Common myeloid progenitor, CD34-positive (primary cell): ENCODE data around the gene TBC1D4.

ENCODE experiments used
- CTCF ChIA-PET: fragments of 350-600 bp; sonication (Branson Sonifier 250); formaldehyde crosslinking; loops from one replicate; lab custom pipeline; 2021; ENCODE audit warnings: antibody characterized with exemption; lab: Charles Lee
- POLR2A ChIA-PET: fragments of 350-600 bp; sonication (Branson Sonifier 250); formaldehyde crosslinking; loops from one replicate; lab custom pipeline; 2021; ENCODE audit warnings: antibody characterized with exemption; lab: Charles Lee
- DNase-seq, 3 donors: peaks; one replicate each; pipeline versions ENCODE4 v3.0.0 to v3.0.0-alpha.2; 2013
- H3K27ac ChIP-seq, 2 experiments: 1 replicate in 1 of 2; 2 replicates in 1 of 2; pipeline ENCODE4 v1.7.0; 2013; ENCODE audit warnings: inconsistent platforms in 2 of 2, low read length in 2 of 2, mild to moderate bottlenecking in 2 of 2, low read depth in 1 of 2, moderate library complexity in 1 of 2; ENCODE audit not compliant: severe bottlenecking in 2 of 2, insufficient read depth in 1 of 2, poor library complexity in 1 of 2
- H3K27me3 ChIP-seq, 5 experiments: replicated peaks in 2 of 5; 1 replicate in 3 of 5; 2 replicates in 2 of 5; pipeline versions ENCODE4 v1.6.1 to v1.7.0; 2013; ENCODE audit warnings: low read length in 4 of 5, mild to moderate bottlenecking in 2 of 5, moderate library complexity in 2 of 5, inconsistent platforms in 1 of 5; ENCODE audit not compliant: insufficient read depth in 5 of 5, control insufficient read depth in 4 of 5
- H3K36me3 ChIP-seq, 4 experiments: 1 replicate in 2 of 4; 2 replicates in 2 of 4; pipeline versions ENCODE4 v1.6.1 to v1.7.0; 2013; ENCODE audit warnings: low read length in 3 of 4, control low read depth in 1 of 4, mild to moderate bottlenecking in 1 of 4; ENCODE audit not compliant: control insufficient read depth in 4 of 4, insufficient read depth in 4 of 4
- H3K4me1 ChIP-seq, 4 experiments: 1 replicate in 3 of 4; 2 replicates in 1 of 4; pipeline versions ENCODE4 v1.6.1 to v1.7.1; 2013; ENCODE audit warnings: low read length in 3 of 4, mild to moderate bottlenecking in 3 of 4, control low read depth in 1 of 4, inconsistent platforms in 1 of 4, moderate library complexity in 1 of 4; ENCODE audit not compliant: control insufficient read depth in 4 of 4, insufficient read depth in 4 of 4; ENCODE audit errors: control extremely low read depth in 1 of 4
- H3K4me3 ChIP-seq, 7 experiments: 1 replicate in 4 of 7; 2 replicates in 3 of 7; pipeline versions ENCODE4 v1.5.1 to v1.7.0; 2013; ENCODE audit warnings: mild to moderate bottlenecking in 7 of 7, low read length in 6 of 7, moderate library complexity in 6 of 7, inconsistent platforms in 2 of 7, low read depth in 2 of 7, control low read depth in 1 of 7; ENCODE audit not compliant: insufficient read depth in 4 of 7, control insufficient read depth in 1 of 7; ENCODE audit errors: extremely low read depth in 1 of 7
- H3K9me3 ChIP-seq, 5 experiments: 1 replicate in 4 of 5; 2 replicates in 1 of 5; pipeline versions ENCODE4 v1.6.1 to v1.7.1; 2013; ENCODE audit warnings: low read length in 4 of 5, mild to moderate bottlenecking in 2 of 5, inconsistent platforms in 1 of 5, low read depth in 1 of 5, moderate library complexity in 1 of 5; ENCODE audit not compliant: control insufficient read depth in 4 of 5, insufficient read depth in 2 of 5; ENCODE audit errors: control extremely low read depth in 1 of 5
- WGBS: methylation state at CpG from one replicate; pipeline ENCODE4 v1.1.5; 2013; ENCODE audit not compliant: insufficient coverage; 5-methylcytosine and 5-hydroxymethylcytosine counted together

The TBC1D4 gene

DNA sequence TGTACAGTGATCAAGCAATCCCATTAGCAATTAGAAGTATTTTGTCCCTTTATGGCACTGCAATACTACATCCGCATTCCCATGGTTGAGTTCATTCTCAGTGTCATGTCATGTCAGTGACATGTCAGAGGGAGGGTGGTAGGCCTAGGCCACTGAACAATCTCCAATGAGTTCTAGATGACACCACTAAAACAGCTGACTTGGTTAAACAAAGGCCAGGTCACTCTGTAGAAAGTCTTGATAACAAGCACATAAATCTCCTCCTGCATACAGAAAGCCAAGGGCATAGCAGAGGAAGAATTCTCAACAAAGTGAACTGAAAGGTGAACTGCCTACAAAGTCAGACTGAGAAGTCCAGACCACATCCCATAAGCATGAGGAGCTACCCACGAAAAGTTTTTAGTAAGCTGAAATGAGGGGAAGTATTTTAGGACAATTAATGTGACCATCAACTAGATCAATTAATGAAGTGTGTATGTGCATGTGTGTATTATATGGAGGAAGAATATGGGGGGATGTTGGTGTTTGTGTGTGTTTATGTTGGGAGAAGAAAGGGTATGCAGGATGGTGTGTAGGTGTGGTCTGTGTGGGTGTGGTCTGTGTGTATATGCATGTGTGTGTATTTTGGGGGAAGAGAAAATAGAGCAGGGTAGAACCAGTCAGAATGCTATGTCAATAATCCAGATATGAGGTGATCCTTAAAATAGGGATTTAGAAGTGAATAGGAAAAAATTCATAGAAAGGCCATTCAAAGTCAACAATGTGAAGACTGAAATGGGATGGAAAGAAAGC is 67.7 kb downstream of the TBC1D4 start:
- no peak overlapping the region for H3K27ac ChIP-seq
- DNase-seq = no peak
- H3K27me3 ChIP-seq = no peaks in the 10 kb centered on the region
- peaks cover 0 to 19% (median 1%) of the 10 kb centered on the region in 4 experiments for H3K4me1 ChIP-seq
- ChIA-PET POLR2A (no interaction called here), CTCF (no interaction called here)
- H3K4me3 ChIP-seq = no peak overlapping the region
- no peaks in the 10 kb centered on the region for H3K9me3 ChIP-seq
- 88% methylated on average over 2 of the region's 2 CpGs for WGBS
- H3K36me3 ChIP-seq = no peaks in the 10 kb centered on the region

DNA sequence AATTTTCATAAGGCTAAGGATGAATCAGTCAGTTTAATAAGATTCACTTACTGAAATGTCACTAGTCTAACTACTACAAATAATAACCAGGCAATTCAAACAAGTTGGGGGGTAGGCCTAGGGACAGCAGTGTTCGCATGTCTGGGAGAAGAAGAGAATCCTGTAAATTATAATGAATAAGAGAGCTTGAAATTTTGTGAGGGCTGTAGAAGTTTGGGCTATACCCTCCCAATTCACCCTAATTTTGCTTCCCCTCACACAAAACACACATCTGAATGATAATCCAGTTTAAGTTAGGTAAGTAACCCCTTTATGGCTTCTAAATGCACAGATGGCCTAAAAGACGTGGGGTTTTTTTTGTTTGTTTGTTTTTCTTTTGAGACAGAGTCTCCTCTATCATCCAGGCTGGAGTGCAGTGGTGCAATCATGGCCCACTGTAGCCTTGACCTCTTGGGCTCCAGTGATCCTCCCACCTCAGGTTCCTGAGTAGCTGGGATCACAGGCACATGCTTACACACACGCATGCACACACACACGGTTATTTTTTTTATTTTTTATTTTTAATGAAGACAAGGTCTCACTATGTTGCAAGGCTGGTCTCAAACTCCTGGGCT is 69.9 kb downstream of the TBC1D4 start:
- Histone ChIP-seq H3K36me3 (no peaks in the 10 kb centered on the region), H3K27ac (no peak overlapping the region), H3K4me3 (no peak overlapping the region), H3K4me1 (peaks cover 0 to 16% (median 1%) of the 10 kb centered on the region in 4 experiments), H3K27me3 (no peaks in the 10 kb centered on the region), H3K9me3 (peaks cover 0 to 3% (median 0%) of the 10 kb centered on the region in 5 experiments)
- POLR2A ChIA-PET = no interaction called here
- CTCF ChIA-PET = interaction anchor here (0.7 kb wide), 1 partner anchor 73 kb away, joined by 3 read pairs; no protein-coding TSS in a partner anchor
- no peak for DNase-seq
- 100% methylated on average over 1 of the region's 4 CpGs for WGBS

DNA sequence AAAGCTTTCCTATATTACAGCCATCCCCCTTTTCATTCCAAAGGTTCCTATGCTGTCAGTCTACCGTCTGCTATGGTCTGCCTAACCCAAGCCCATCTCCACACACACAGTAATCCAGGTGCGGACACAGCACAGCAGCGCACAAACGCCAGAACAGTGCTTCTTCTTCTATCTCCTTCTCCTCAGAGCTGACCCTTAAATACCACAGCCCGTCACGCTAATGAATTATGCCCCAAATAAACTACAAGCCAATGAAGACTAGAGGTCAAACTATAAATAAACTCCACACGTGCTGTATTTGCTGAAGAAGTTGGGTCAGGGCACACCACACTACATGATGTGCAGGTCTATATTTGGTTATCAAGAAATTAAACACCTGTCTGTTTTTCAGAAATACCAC is 71.8 kb downstream of the TBC1D4 start:
- POLR2A ChIA-PET = no interaction called here
- Histone ChIP-seq H3K27me3 (no peaks in the 10 kb centered on the region), H3K9me3 (peaks cover 0 to 3% (median 0%) of the 10 kb centered on the region in 5 experiments), H3K27ac (no peak overlapping the region), H3K36me3 (no peaks in the 10 kb centered on the region), H3K4me3 (no peak overlapping the region), H3K4me1 (no peaks in the 10 kb centered on the region)
- CTCF ChIA-PET = no interaction called here
- 93% methylated on average over 2 of the region's 7 CpGs for WGBS
- DNase-seq = no peak

DNA sequence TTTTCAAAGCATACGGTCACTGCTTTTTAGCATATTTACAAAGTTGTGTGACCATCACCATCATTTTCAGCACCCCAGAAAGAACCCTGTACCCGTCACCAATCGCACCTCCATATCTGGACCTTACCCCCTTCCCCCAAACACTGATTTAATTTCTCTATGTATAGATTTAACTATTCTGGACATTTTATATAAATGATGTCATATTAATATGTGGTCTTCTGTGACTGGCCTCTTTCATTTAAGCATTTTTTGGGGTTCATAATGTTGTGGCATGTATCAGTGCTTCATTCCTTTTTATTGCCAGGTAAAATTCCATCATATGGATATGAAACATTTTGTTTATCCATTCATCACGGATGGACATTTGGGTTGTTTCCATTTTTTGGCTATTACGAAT is 74.0 kb downstream of the TBC1D4 start:
- Histone ChIP-seq H3K9me3 (peaks cover 0 to 3% (median 0%) of the 10 kb centered on the region in 5 experiments), H3K27me3 (no peaks in the 10 kb centered on the region), H3K36me3 (no peaks in the 10 kb centered on the region), H3K27ac (no peak overlapping the region), H3K4me1 (no peaks in the 10 kb centered on the region), H3K4me3 (no peak overlapping the region)
- no peak for DNase-seq
- CTCF ChIA-PET = no interaction called here
- 100% methylated on average over 1 of the region's 5 CpGs for WGBS
- POLR2A ChIA-PET = no interaction called here

DNA sequence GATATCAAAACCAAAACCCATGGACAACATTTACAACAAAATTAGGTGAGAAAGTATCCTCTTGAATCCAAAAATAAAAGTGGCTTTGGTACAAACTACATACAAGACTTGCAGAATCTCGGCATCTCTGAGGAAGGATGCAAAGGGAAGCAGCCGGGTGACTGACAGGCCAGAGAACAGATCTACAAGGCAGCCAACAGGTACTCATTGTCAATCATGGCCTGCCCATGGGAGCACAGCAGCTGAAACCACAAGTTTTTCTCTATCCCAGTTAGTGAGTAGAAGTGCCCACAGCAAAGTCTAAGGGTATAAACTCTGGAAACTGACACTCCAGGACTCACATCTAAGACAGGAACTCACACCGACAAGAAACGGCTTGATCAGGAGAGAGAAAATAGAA is 74.5 kb downstream of the TBC1D4 start:
- no peaks in the 10 kb centered on the region for H3K4me1 ChIP-seq
- ChIA-PET POLR2A (no interaction called here), CTCF (no interaction called here)
- no peak overlapping the region for H3K27ac ChIP-seq
- no peaks in the 10 kb centered on the region for H3K27me3 ChIP-seq
- 100% methylated on average over 2 of the region's 4 CpGs for WGBS
- no peak for DNase-seq
- H3K36me3 ChIP-seq = no peaks in the 10 kb centered on the region
- H3K9me3 ChIP-seq = peaks cover 0 to 3% (median 0%) of the 10 kb centered on the region in 5 experiments
- H3K4me3 ChIP-seq = no peak overlapping the region

DNA sequence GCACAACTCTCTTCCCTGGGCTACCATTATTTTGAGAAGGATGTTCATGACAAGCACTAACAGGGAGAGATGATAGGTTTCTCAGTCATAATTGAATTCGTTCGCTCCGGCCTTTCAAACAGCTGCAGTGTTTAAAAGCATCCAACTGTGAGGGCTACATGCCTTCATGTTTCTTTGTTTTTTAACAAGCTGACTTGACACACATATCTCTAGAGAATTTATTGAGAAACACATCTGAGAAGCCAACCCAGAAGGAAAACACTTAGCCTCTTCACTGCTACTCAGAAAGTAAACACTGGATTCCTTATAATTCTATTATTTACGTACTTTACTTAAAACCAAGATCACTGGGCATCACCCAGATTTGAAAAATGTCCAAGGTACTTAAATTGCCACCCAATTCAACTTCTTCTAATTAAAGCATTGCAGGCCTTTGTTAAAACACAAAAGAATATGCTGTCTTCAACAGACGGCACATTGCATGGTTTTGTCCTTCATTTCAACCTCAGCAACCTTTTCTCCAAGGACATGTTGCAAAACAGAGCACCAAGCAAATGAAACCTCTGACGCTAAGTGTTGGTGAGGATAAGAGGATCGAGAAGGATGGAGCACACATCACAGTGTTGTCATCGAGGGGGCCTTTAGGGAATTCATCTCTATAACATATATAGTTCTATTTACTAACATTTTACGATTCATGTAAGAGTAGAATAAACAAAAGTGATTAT is 75.8 kb downstream of the TBC1D4 start:
- H3K4me3 ChIP-seq = no peak overlapping the region
- no peaks in the 10 kb centered on the region for H3K4me1 ChIP-seq
- DNase-seq = no peak
- H3K27me3 ChIP-seq = no peaks in the 10 kb centered on the region
- ChIA-PET CTCF (interaction anchor here (1.1 kb wide), 1 partner anchor 8 kb away, joined by 3 read pairs; no protein-coding TSS in a partner anchor), POLR2A (no interaction called here)
- WGBS = 93% methylated on average over 5 of the region's 9 CpGs
- H3K36me3 ChIP-seq = no peaks in the 10 kb centered on the region
- H3K9me3 ChIP-seq = peaks cover 0 to 3% (median 0%) of the 10 kb centered on the region in 5 experiments
- H3K27ac ChIP-seq = no peak overlapping the region

DNA sequence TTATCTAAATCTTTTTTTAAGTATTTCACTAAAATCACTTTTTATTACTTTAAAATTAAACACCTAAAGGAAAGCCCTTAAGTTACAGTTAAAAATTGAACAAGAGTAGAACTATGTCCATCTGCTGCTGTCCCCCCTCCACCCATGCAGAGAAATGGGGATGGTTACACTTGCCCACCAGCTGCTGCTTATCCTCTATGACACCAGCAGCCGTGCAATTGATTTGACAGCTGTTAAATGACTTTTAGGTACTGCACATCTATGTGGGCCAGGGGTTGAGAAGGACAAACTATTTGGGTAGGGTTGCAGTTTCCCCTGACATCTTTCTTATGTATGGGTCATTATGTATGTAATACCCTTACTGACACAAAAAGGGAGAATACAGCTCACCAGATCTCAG is 77.2 kb downstream of the TBC1D4 start:
- H3K4me1 ChIP-seq = no peaks in the 10 kb centered on the region

More for the DNA sequence above, 77.2 kb downstream of the TBC1D4 start:
- CTCF ChIA-PET = no interaction called here
- Histone ChIP-seq H3K4me3 (no peak overlapping the region), H3K27me3 (no peaks in the 10 kb centered on the region), H3K36me3 (no peaks in the 10 kb centered on the region), H3K27ac (no peak overlapping the region), H3K9me3 (peaks cover 0 to 3% (median 0%) of the 10 kb centered on the region in 5 experiments)
- POLR2A ChIA-PET = no interaction called here
- 80% methylated on average over 1 of the region's 1 CpG for WGBS
- DNase-seq = no peak
